Umbilical cord (tissue), 2 donors: ENCODE data around the gene TAT. TPM values are rescaled to one million over a fixed set of nuclear protein-coding genes. Genes with fewer than 3 reads are reported as not detected.
A peak's percentile ranks its signal among the peaks of the same experiment; 100 is the strongest.
"Not testable (repeated sequence)": the region's sequence is repeated elsewhere in the genome, so short reads cannot be mapped to it uniquely, and the experiment has no call there.

Experiments
- DNase-seq: peaks from one replicate; pipeline ENCODE4 v3.0.0-alpha.2; 2015; ENCODE audit warnings: low spot score
- total RNA-seq: library from RNA; depleted of rRNA; stranded (reverse); fragments of >200 nt; gene quantifications from one replicate; pipeline ENCODE4 v1.2.3, GENCODE V29; 2014; ENCODE audit warnings: low replicate concordance; ENCODE audit not compliant: insufficient read depth

The TAT gene
- 7.0 TPM for total RNA-seq

DNA sequence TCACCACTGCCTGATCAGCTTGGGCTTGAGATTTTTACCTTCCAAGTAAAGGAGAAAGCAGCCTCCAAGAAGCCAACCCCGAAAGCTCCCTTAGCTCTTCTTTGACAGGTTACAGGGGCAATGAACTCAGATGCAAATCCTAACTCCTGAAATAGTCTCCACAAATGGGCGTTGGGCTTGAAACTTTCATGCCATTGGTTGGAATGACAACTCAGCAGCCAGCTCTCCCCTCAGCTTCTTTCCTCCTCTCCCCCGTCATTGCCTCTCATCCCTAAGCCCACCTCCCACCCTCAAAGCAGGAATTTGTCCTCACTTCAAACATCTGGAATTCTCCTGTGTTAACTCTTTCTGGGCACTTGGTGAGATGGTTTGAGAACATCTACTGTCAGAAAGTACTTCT, at the start of gene TAT:
Gene TAT (minus strand): TSS at position 122 of the 400 bp plus-strand sequence. CDS start 677 bp downstream, outside the sequence.
- DNase-seq, result no peak

DNA sequence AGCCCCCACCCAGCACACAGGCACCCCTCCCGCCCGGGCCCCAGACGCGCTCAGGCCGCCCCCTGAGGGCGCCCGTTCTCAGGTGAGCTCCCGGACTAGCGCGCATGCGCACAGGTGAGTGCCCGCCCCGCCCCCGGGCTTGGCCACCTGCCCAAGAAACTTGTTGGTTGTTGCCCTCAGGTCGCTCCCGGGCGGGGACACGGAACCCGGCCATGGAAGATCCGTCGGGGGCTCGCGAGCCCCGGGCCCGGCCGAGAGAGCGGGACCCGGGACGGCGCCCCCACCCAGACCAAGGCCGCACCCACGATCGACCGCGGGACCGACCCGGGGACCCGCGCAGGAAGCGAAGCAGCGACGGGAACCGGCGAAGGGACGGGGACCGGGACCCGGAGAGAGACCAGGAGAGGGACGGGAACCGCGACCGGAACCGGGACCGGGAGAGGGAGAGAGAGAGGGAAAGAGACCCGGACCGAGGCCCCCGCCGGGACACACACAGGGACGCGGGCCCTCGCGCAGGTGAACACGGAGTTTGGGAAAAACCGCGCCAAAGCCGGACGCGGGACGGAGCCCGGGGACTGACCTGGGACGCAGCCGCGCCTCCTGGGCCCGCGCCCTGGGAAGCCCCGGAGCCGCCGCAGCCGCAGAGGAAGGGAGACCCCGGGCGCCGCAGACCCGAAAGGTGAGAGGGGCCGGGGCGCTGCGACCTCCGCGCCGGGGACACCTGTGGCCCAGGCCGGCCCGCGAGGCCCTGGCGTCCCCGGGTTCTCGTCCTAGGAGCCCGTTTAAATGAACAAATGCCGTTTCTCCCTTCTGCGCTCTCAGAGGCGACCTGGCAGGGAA, 49.3 kb upstream of the TAT start, which contains the start of gene MARVELD3:
Gene MARVELD3 (plus strand): TSS at position 167 of the 840 bp plus-strand sequence. CDS start 46 bp downstream, at position 213.
- peak; percentile 47 for DNase-seq

DNA sequence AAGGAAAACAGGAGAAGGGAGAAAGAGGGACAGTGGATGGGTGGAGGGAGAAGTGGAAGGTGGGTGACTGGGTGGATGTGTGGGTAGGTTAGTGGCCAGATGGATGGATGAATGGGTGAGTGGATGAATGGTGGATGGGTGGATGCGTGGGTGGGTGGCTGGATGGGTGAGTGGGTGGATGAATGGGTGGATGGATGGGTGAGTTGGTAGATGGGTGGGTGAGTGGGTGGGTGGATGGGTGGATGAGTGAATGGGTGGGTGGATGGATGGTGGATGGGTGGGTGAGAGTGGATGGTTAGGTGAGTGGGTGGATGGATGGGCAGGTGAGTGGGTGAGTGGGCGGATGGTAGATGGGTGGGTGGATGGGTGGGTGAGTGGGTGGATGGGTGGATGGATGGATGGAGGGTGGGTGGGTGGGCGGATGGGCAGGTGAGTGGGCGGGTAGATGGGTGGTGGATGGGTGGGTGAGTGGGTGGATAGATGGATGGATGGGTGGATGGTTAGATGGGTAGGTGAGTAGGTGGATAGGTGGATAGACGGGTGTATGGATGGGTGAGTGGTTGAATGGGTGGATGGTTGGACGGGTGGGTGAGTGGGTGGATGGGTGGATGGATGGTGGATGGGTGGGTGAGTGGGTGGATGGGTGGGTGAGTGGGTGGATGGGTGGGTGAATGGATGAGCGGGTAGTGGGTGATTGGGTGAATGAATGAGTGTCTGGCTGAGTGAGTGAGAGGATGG, 48.4 kb upstream of the TAT start:
- no peak for DNase-seq

DNA sequence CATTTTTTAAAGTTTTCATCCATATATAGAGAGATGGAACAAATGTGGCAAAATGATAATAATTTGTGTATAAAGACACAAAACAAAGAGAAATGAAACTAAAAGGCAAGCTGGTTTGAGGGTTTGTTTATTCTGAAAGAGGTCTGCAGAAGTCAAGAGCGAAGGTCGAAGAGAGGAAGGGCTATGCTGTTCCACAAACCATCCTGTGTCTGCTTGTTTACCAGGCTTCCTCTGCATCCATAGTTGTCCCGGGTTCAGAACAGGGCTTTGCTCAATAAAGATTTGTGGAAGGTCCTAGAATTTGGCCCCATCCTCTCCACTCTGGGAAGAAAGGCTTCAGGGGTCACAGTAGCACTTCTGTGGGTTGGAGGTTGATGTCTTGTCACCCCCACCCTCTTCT, 46.7 kb upstream of the TAT start:
- DNase-seq, result no peak

DNA sequence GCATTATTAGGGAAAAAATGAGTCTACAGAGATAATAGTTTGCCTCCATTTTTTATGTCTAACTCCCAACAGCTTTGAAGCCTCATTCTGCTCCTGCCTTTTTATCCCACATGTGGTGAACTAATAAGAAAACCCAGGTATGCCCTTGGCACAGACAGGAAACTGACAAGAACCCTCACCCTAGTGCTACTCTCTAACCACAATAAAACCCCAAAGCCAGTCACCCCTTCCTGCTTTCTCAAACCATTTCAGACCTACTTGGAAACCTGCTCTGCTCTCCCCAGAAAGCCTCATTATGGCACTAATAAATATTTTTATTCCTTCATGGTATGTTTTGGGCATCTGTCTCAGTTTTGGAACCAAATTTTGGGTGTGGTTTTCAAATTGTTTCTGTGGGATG, 45.2 kb upstream of the TAT start:
- no peak for DNase-seq

DNA sequence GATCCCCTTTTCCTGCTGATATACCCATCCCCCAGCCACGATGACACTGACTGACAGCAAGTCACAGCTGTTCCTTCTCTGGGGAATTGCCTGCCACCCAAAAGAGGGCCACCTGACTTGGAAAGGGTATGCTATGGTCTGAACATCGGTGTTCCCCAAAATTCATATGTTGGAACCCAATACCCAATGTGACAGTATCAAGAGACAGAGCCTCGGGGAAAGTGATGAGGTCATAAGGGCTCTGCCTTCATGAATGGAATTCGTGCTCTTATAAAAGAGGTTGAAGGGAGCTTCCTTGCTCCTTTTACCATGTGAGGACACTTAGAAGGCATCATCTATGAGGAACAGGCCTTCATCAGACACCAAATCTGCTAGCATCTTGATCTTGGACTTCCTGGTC, 41.5 kb upstream of the TAT start:
- DNase-seq, result no peak

DNA sequence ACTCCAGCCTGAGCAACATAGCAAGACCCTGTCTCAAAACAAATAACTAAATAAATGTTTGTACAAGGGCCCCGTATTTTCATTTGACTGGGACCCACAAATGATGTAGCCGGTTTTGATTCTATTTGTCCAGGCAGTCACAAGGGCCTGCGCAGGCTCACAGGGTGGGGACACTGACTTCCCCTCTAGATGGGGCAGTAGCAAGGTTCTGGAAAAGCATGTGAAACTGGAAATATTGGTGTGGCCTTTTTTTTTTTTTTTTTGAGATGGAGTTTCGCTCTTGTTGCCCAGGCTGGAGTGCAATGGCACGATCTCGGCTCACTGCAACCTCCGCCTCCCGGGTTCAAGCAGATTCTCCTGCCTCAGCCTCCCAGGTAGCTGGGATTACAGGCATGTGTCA, 38.1 kb upstream of the TAT start:
- DNase-seq, result not testable (repeated sequence)

DNA sequence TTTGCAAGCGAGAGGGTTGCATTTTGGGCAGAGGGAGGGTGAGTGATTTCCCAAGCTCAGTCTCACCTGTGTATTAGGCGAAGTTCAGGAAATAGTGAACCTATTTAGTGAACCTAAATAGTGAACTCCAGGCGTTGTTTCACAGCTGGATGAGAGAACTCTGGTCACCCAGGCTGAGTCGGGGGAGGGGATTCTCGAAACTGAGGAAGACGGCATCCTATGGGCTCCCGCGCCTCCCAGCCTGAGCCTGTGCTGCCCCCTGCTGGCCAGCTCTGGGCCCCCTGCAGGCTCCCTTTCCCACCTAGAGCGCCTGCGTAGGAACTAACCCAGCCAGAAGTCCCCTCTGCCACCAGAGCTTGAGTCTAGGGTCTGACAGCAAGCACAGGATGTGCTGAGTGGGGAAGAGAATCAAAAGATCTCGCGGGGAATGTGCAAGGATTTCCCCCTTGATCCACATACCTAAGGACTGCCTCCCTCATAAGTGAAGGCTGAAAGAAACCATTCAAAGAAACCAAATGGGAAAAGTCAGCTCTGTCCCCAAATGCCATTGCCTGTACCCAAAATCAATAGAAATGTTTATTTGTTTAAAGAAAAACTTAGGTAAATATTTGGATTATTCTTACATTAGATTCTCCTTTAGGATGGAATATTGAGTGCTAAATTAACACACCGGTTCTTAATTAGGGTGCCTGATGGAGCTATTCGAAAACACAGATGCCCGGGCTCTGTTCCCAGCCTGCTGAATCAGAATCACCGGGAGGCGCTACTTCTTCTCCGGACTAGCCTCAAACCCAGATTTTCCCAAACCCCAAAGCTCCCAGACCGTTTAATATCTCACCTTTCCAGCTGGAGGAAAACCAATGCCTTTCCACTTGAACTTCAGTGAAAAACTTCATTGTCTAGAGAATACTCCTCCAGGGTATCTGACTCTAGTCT, 34.3 kb upstream of the TAT start:
- peak; percentile 31 for DNase-seq

DNA sequence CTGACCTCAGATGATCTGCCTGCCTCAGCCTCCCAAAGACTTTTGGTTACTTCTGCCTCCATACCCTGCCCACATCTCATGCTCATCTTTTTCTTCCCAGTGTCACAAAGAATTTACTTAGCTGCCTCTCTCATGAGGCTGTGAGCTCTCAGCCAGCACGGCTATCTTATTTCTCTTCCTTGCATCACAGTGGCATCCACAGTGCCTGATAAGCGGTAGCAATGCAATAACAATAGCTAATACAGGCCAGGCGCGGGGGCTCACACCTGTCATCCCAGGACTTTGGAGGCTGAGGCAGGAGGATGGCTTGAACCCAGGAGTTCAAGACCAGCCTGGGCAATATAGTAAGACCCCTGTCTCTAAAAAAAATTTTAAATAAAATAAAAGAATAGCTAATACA, 33.6 kb upstream of the TAT start:
- DNase-seq, result no peak

DNA sequence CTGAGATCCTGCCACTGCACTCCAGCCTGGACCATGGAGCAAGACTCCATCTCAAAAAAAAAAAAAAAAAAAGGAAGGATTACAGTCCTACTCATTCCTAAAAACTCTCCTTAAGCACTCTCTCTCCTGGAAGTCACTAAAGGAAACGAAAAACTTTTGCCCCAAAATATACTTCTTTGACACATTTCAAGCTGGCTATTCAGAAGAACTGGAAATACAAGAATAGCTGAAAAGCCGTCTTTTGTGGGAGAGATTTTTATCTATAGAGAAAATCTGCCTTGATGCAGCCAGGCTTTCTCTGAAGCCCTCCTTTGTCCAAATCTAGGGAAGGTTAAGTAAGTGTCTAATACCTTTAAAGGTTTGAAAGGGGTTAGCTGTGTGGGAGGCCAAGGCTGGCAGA, 32.2 kb upstream of the TAT start:
- no peak for DNase-seq

DNA sequence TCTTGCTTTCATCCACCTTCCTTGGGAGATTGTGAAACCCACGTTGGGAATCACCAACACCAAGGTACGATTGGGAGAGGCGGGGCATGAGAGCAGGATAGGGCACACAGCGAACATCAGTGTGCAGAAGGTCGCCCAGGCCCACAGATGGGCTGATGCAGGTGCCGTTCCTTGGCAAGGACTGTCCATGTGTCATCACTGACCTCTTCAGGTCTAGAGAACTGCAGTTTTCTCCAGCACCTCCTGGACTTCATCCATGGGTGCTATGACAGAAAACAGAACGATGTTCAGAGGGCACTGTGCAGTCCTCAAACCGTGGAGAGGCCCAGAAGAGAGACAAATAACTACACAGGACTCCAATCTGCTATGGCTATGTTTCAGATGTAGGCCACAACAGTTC, 23.9 kb upstream of the TAT start:
- DNase-seq, result no peak

DNA sequence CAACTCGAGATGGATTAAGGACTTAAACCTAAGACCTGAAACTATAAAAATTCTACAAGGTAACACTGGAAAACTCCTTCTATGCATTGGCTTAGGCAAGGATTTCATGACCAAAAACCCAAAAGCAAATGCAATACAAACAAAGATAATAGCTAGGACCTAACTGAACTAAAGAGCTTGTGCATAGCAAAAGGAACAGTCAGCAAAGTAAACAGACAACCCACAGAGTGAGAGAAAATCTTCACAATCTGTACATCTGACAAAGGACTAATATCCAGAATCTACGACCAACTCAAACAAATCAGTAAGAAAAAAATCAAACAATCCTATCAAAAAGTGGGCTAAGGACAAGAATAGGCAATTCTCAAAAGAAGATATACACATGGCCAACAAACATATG, 21.5 kb upstream of the TAT start:
- DNase-seq, result not testable (repeated sequence)

DNA sequence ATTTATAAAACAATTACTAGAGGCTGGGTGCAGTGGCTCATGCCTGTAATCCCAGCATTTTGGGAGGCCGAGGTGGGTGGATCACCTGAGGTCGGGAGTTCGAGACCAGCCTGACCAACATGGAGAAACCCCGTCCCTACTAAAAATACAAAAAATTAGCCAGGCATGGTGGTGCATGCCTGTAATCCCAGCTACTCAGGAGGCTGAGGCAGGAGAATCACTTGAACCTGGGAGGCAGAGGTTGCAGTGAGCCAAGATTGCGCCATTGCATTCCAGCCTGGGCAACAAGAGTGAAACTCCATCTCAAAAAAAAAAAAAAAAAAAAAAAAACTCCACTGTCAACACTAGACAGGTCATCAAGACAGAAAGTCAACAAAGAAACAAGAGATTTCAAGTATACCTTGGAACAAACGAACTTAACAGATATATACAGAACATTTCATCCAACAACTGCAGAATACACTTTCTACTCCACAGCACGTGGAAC, 18.5 kb upstream of the TAT start:
- not testable (repeated sequence) for DNase-seq

DNA sequence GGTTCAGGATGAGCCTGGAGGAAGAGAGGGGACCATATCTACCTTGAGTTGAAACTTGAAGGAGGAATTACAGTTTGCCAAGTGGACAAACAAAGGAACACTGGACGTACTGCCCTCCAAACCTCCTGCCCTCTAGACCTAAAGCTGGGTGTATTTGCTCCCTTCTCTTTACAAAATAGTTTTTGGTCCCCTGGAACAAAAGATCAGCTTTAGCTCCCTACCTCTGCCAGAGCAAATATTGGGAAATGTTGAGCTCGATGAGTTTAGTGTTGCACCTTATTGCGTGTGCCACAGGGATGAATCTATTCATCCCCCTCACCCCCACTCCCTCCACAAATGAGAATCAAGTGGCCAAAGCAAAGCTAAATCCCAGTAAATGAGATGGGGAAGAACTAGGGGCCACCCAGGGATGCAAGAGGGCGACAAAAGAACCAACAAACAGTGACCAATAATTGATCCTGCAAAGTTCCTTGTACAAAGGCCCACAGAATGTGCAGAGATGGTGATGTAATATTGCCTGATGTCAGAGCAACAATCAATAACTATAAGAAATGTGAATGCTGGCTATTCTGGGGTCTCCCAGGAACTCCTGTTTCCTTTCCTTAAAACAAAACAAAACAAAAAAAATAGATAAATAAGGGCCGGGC, 17.2 kb upstream of the TAT start:
- no peak for DNase-seq

DNA sequence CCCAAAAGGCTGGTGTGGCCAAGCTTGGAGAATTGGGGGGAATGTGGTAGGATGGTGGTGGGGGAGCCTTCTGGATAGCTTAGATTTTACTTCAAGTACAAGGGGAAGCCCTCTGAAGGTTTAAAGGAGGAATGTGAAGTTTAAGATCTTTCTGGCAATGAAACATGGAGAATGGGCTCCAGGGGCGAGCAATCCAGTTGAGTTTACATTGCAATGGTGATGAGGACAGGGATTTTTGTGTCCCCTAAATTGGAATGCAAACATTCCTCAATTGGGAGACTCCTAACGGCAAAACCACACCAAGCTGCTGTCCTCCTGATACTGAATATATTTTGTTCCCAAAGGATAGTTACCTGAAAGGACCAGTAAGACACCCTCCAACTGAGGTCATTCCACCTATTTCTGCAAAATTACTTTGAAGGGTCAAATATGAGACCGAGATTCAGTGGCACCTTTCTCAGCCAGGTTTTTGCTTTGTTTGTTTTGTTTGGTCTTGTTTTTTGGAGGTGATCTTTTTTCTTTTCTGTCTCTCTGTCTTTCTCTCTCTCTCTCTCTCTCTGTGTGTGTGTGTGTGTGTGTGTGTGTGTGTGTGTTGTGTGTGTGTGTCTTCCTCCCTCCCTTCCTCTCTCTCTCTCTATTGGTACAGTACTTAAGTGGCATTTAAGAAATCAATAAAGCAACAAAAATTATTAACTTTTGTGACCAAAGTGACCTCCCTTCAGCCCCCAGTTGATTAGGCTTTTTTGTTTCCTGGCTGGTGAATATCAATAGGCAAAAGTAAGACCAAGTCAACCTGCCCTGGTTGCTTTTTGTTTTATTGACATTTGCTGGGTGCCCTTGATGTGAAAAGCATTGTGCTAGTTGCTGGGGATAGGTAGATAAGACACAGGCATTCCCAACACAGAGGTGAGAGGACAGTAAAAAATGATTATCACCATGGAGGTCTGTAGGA, 16.4 kb upstream of the TAT start:
- DNase-seq, result no peak

DNA sequence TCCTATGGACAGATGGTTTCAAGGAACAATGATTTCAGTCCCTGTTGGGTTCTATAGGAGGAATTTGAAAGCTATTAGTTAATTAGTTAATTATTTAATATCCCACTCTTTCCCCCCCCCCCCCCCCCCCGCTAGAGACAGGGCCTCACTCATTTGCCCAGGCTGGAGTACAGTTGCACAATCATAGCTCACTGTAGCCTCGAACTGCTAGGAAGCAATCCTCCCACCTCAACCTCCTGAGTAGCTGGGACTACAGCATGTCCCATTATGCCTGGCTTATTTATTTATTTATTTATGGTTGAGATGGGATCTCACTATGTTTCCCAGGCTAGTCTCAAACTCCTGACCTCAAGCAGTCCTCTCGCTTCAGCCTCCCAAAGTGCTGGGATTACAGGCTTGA, 15.0 kb upstream of the TAT start:
- DNase-seq, result no peak

DNA sequence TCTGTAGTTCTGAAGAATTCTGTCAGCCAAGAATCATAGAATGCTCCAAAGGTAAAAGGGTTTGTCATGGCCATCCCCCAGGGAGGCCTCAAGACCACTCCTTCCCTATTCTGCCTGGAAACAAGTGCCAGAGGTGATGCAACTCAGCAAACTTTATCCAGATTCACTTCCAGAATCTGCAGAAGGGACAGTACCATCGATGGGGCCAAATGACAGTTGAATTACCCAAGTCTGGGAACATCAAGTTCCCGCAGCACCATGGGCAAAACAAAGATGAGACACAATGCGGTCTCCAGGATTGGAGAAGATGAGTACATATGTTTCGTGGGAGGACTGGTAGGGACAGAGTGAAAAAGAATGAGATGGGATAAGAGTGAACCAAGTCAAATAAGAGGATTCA, 13.7 kb upstream of the TAT start:
- no peak for DNase-seq

DNA sequence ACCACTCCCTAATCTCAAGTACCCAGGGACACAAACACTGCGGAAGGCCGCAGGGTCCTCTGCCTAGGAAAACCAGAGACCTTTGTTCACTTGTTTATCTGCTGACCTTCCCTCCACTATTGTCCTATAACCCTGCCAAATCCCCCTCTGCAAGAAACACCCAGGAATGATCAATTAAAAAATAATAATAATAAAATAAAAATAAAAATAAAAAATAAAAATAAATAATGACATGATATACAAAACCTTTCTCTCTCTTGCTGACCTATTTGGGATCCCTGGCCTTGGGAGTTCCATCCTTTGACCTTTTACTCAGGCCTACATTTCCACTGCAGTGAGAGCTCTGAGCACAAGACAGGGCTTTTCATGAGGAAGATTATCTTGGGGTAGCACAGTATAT, 13.2 kb upstream of the TAT start:
- DNase-seq, result not testable (repeated sequence)

DNA sequence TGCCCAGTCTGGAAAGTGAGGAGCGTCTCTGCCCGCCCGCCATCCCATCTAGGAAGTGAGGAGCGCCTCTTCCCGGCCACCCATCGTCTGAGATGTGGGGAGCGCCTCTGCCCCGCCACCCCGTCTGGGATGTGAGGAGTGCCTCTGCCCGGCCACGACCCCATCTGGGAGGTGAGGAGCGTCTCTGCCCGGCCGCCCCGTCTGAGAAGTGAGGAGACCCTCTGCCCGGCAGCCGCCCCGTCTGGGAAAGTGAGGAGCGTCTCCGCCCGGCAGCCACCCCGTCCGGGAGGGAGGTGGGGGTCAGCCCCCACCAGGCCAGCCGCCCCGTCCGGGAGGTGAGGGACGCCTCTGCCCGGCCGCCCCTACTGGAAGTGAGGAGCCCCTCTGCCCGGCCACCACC, 12.4 kb upstream of the TAT start:
- DNase-seq, result not testable (repeated sequence)

DNA sequence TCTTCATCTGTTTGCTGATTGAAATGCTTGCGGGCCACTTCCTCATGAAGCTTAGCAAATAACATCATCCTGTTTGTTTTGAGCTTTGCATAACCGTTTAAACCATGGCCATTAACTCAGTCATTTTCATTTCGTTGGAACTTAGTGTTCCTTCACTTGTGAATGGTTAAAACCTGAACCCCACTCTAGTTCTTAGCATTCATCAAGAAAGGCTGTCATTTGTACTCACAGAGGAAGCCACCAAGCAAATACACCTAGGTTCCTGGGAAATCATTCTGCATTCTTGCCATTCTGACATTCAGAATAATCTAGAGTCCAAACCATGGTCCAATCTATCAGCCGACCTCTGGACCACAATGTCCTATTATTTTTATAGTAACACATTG, 8.4 kb upstream of the TAT start:
- no peak for DNase-seq
